Measurements from ENCODE around the gene NPAS3. TPM values are rescaled to one million over a fixed set of nuclear protein-coding genes. Genes with fewer than 3 reads are reported as not detected.

NPAS3 gene
- total and polyA plus RNA-seq, 2 of the 13 experiments (the other 11 are each of a cell fraction or from before 2014, with no cell fraction given) = not detected

DNA sequence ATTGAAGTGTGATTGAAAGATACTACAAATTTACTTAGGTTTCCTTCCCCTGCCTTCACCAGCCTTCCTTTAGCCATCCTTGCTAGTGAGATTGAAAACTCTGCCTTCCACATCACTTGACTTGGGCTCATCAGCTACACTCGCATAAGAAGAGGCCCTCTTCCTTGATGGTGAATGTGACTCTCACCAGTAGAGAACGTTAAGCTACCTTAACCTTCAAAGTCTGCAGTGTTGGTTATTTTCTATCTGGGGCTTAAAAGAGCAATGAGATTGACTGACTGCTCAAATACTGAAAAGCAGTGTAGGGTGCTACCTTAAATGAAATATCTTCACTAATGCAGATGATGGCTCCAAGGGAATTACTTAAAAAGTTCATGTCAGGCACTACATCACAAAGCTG lies 740.3 kb downstream of the NPAS3 start (continued):
- no peak for TF ChIP-seq ZNF225 (CRISPR knock-in tag; IDR thresholded peaks at IDR 0.05)
- TF ChIP-seq ZIK1 (CRISPR knock-in tag; IDR thresholded peaks at IDR 0.05; ENCODE audit: borderline replicate concordance, low read depth) = no peak
- no peak for TF ChIP-seq FOXK1 (CRISPR knock-in tag; IDR thresholded peaks at IDR 0.05; ENCODE audit: borderline replicate concordance, low read depth)
- no peak for TF ChIP-seq ZNF569 (CRISPR knock-in tag; IDR thresholded peaks at IDR 0.05; ENCODE audit: borderline replicate concordance)
- TF ChIP-seq ZBTB20 (CRISPR knock-in tag; IDR thresholded peaks at IDR 0.05; ENCODE audit: borderline replicate concordance, low read depth) = no peak
- no peak for TF ChIP-seq ZNF563 (CRISPR knock-in tag; IDR thresholded peaks at IDR 0.05)

DNA sequence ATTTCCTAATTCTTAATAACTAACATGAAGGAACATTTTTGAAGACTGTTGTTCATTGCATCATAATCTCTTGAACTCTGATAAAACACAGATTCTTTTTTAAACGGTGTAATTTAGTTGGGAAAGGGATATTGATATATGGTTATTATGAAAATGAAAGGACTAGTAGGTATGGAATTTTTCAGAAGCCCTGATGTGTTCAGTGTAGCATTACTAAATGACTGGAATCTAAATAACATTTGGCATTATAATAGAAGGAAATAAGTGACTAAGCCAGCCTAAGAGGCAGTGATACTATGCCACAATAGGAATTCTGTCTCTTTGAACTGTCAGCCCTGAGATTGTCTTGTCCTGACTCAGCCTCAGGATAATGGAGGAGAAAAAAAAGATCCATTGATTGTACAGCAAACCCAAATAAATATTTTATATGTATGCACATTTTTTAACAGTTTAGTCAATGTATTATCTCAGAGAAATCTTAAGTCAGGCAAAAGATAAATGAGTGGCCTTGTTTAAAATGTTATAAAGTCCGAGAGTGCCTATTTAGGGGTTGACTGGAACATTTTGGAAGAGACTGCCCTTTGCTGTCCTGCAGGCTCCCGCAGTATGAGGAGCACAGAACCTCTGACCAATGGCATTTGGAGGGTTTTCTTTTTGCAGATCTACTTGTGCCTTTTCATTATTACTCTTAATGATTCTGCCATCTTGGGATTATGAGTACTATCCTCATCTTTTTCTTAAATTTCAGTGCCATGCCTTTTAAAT lies 741.0 kb downstream of the NPAS3 start:
- CTCF ChIA-PET (ENCODE audit: low intra/inter-chr PET ratio, low total read pairs) = no interaction called here
- DNase-seq (ENCODE audit: low spot score) (no peak), ATAC-seq (no peak), FAIRE-seq (no peak)
- Histone ChIP-seq H3K4me3 (replicated peaks in 1 of 3; ENCODE audit: insufficient read depth in 1 of 3, low read depth in 2 of 3, low read length in 3 of 3) (no peak overlapping the region), H3K79me2 (ENCODE audit: insufficient read depth, low read length) (no peaks in the 10 kb centered on the region), H4K20me1 (ENCODE audit: insufficient read depth, low read length) (no peaks in the 10 kb centered on the region), H3K27ac (ENCODE audit: extremely low read length, insufficient read depth, low read length) (no peak overlapping the region), H3K9ac (ENCODE audit: insufficient read depth, low read depth, low read length) (no peak overlapping the region), H3K36me3 (replicated peaks in 1 of 2; ENCODE audit: control insufficient read depth in 1 of 2, insufficient read depth in 2 of 2, low read length in 2 of 2) (no peaks in the 10 kb centered on the region), H3K27me3 (ENCODE audit: control insufficient read depth in 1 of 2, insufficient read depth in 2 of 2, low read length in 2 of 2) (no peaks in the 10 kb centered on the region), H2AFZ (ENCODE audit: low read length) (no peak overlapping the region), H3K4me2 (ENCODE audit: low read depth, low read length) (no peak overlapping the region), H3K4me1 (ENCODE audit: insufficient read depth, low read length) (no peaks in the 10 kb centered on the region), H3K9me3 (ENCODE audit: low read length) (no peaks in the 10 kb centered on the region)
- BruUV-seq (replicated peaks) = no TSS peak
- in situ Hi-C loops (cut with HindIII; ENCODE audit: extremely low pct_ligation_motif_present, low pct_unique_long_range_greater_than_20kb) = no loop called here
- intact Hi-C loops (cut with micrococcal nuclease; ENCODE audit: unreplicated experiment) = no loop called here
- POLR2A ChIA-PET = no interaction called here
- 5% methylated on average over 3 of the region's 3 CpGs for WGBS (ENCODE audit: low lambda C conversion rate)
- TF ChIP-seq MAFF (IDR thresholded peaks at IDR 0.05; ENCODE audit: low read depth, low read length) (0 out of 2 replicates have a peak, but pooled peaks have one; percentile 28), ZNF850 (CRISPR knock-in tag; conservative IDR thresholded peaks at IDR 0.05) (no peak), CEBPB (IDR thresholded peaks at IDR 0.05; ENCODE audit: borderline replicate concordance, low read depth, low read length) (peak; percentile 57; the same call in 1 of the 2 replicates), ATF7 (IDR thresholded peaks at IDR 0.05) (peak; percentile 58; the same call in 1 of the 2 replicates), ATF7 (CRISPR knock-in tag; IDR thresholded peaks at IDR 0.05) (no peak)
- TF ChIP-seq, protein P1, sequence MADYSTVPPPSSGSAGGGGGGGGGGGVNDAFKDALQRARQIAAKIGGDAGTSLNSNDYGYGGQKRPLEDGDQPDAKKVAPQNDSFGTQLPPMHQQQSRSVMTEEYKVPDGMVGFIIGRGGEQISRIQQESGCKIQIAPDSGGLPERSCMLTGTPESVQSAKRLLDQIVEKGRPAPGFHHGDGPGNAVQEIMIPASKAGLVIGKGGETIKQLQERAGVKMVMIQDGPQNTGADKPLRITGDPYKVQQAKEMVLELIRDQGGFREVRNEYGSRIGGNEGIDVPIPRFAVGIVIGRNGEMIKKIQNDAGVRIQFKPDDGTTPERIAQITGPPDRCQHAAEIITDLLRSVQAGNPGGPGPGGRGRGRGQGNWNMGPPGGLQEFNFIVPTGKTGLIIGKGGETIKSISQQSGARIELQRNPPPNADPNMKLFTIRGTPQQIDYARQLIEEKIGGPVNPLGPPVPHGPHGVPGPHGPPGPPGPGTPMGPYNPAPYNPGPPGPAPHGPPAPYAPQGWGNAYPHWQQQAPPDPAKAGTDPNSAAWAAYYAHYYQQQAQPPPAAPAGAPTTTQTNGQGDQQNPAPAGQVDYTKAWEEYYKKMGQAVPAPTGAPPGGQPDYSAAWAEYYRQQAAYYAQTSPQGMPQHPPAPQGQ (CRISPR knock-in tag; IDR thresholded peaks at IDR 0.05; ENCODE audit: borderline replicate concordance) = no peak

Data from HepG2 (cell line).